Measurements from ENCODE around the gene CINP. TPM values are rescaled to one million over a fixed set of nuclear protein-coding genes. Genes with fewer than 3 reads are reported as not detected.

The CINP gene
- total and polyA plus RNA-seq, 4 donors: 25.1 to 34.6 (median 30.2) TPM

DNA sequence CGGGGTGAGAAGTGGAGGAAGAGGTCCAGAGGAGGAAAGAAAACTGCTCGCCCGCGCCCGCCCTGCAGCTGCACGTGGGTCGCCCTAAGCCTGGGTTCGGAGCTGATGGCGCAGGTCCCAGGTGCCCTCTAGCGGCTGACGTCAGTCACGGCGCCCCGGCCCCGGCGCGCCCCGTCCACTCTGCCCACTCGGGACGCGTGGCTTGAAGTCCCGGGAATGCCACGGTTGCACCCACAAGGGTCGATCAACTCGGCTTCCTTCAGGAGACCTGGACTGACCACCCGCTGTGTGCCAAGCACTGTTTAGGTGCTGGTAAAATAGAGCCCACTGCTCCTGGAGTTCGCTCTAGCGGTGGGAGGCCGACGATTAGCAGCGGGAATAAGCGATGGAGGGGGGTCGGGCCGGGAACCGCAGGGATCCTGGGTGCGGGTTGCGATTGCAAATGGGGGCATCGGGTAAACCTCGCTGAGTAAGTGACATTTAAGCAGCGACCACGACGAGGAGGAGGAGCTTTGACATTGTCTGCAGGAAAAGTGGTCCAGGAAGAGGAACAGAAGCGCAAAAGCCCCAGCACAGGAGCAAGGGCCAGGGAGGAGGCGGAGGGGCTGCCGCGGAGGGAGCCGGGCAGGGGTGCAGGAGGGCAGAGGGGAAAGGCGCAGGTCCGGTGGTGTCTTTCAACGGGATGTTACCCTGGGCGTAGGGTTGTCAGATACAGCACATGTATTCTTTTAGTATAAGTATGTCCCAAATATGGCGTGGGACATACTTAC, 48.3 kb downstream of the CINP start:
- WGBS: 8% methylated on average over 52 of the region's 52 CpGs
- H3K4me1 ChIP-seq (ENCODE audit: control insufficient read depth in 4 of 4, insufficient read depth in 4 of 4, low read length in 3 of 4): peaks cover 5 to 38% (median 25%) of the 10 kb centered on the region in 4 donors
- TF ChIP-seq HNF4A (conservative IDR thresholded peaks at IDR 0.05) (no peak), NR2F2 (IDR thresholded peaks at IDR 0.05) (no peak), JUND (IDR thresholded peaks at IDR 0.05) (no peak), EGR1 (IDR thresholded peaks at IDR 0.05; ENCODE audit: low read depth in 2 of 2) (no peak), SP1 (IDR thresholded peaks at IDR 0.05) (no peak), GABPA (IDR thresholded peaks at IDR 0.05 in 1 of 2, conservative IDR thresholded peaks at IDR 0.05 in 1 of 2) (no peak), FOXA2 (IDR thresholded peaks at IDR 0.05) (no peak), TAF1 (conservative IDR thresholded peaks at IDR 0.05) (no peak), FOXA1 (IDR thresholded peaks at IDR 0.05) (no peak), HNF4G (IDR thresholded peaks at IDR 0.05) (no peak), YY1 (IDR thresholded peaks at IDR 0.05) (peak; percentile 44), CTCF (IDR thresholded peaks at IDR 0.05; ENCODE audit: low read depth, low read length, missing input control) (peak; percentile 88), RXRA (IDR thresholded peaks at IDR 0.05) (no peak), RAD21 (IDR thresholded peaks at IDR 0.05) (peak; percentile 90 to 94)
- TF ChIP-seq, protein P1, sequence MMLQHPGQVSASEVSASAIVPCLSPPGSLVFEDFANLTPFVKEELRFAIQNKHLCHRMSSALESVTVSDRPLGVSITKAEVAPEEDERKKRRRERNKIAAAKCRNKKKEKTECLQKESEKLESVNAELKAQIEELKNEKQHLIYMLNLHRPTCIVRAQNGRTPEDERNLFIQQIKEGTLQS (IDR thresholded peaks at IDR 0.05): no peak
- TF ChIP-seq, protein P2, sequence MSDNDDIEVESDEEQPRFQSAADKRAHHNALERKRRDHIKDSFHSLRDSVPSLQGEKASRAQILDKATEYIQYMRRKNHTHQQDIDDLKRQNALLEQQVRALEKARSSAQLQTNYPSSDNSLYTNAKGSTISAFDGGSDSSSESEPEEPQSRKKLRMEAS (IDR thresholded peaks at IDR 0.05): peak; percentile 59
- TF ChIP-seq, protein P3, sequence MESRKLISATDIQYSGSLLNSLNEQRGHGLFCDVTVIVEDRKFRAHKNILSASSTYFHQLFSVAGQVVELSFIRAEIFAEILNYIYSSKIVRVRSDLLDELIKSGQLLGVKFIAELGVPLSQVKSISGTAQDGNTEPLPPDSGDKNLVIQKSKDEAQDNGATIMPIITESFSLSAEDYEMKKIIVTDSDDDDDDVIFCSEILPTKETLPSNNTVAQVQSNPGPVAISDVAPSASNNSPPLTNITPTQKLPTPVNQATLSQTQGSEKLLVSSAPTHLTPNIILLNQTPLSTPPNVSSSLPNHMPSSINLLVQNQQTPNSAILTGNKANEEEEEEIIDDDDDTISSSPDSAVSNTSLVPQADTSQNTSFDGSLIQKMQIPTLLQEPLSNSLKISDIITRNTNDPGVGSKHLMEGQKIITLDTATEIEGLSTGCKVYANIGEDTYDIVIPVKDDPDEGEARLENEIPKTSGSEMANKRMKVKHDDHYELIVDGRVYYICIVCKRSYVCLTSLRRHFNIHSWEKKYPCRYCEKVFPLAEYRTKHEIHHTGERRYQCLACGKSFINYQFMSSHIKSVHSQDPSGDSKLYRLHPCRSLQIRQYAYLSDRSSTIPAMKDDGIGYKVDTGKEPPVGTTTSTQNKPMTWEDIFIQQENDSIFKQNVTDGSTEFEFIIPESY (IDR thresholded peaks at IDR 0.05): no peak
- TF ChIP-seq, protein P4, sequence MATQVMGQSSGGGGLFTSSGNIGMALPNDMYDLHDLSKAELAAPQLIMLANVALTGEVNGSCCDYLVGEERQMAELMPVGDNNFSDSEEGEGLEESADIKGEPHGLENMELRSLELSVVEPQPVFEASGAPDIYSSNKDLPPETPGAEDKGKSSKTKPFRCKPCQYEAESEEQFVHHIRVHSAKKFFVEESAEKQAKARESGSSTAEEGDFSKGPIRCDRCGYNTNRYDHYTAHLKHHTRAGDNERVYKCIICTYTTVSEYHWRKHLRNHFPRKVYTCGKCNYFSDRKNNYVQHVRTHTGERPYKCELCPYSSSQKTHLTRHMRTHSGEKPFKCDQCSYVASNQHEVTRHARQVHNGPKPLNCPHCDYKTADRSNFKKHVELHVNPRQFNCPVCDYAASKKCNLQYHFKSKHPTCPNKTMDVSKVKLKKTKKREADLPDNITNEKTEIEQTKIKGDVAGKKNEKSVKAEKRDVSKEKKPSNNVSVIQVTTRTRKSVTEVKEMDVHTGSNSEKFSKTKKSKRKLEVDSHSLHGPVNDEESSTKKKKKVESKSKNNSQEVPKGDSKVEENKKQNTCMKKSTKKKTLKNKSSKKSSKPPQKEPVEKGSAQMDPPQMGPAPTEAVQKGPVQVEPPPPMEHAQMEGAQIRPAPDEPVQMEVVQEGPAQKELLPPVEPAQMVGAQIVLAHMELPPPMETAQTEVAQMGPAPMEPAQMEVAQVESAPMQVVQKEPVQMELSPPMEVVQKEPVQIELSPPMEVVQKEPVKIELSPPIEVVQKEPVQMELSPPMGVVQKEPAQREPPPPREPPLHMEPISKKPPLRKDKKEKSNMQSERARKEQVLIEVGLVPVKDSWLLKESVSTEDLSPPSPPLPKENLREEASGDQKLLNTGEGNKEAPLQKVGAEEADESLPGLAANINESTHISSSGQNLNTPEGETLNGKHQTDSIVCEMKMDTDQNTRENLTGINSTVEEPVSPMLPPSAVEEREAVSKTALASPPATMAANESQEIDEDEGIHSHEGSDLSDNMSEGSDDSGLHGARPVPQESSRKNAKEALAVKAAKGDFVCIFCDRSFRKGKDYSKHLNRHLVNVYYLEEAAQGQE (IDR thresholded peaks at IDR 0.05): no peak
- peak overlapping the region; percentile 56 to 85 for H3K9ac ChIP-seq (ENCODE audit: low read depth in 1 of 2, low read length in 2 of 2)
- no peaks in the 10 kb centered on the region for H3K27me3 ChIP-seq (ENCODE audit: control insufficient read depth in 4 of 4, insufficient read depth in 4 of 4, low read length in 3 of 4)
- H3K4me3 ChIP-seq (ENCODE audit: low read depth in 1 of 3, low read length in 3 of 3): peak overlapping the region; percentile 53 to 61 (median 58)
- no peaks in the 10 kb centered on the region for H3K36me3 ChIP-seq (ENCODE audit: control insufficient read depth in 4 of 4, insufficient read depth in 3 of 4, low read depth in 1 of 4, low read length in 3 of 4)
- H3K9me3 ChIP-seq (ENCODE audit: control insufficient read depth in 4 of 4, low read length in 3 of 4): no peaks in the 10 kb centered on the region
- H3K27ac ChIP-seq (ENCODE audit: low read depth in 1 of 2, low read length in 2 of 2): no peak overlapping the region
- DNase-seq (ENCODE audit: low spot score): peak; percentile 89

All from liver (tissue), 9 donors.